Measurements from ENCODE around the gene NOXA1. TPM values are rescaled to one million over a fixed set of nuclear protein-coding genes. Genes with fewer than 3 reads are reported as not detected.

Gene NOXA1
- total and polyA plus RNA-seq, 9 of the 15 experiments (the other 6 are each of a cell fraction or from before 2014, with no cell fraction given) = 0.07 to 1.2 (median 0.20) TPM; not detected in 4

GRCh38 chr9:137452761-137453642 is 29.8 kb downstream of the NOXA1 start (continued):
- peak; percentile 80 for TF ChIP-seq ZBTB33 (CRISPR knock-in tag; IDR thresholded peaks at IDR 0.05)
- TF ChIP-seq TCF15 (CRISPR knock-in tag; IDR thresholded peaks at IDR 0.05) = no peak
- TF ChIP-seq THRB (CRISPR knock-in tag; conservative IDR thresholded peaks at IDR 0.05) = no peak
- TF ChIP-seq ATF1 (CRISPR knock-in tag; IDR thresholded peaks at IDR 0.05) = no peak
- TF ChIP-seq ATF1 (tag; IDR thresholded peaks at IDR 0.05) = no peak
- TF ChIP-seq ZNF263 (CRISPR knock-in tag; IDR thresholded peaks at IDR 0.05; ENCODE audit: borderline replicate concordance) = peak; percentile 34; the same call in 1 of the 2 replicates
- no peak for TF ChIP-seq BMI1 (IDR thresholded peaks at IDR 0.05; ENCODE audit: low read length)
